K562 treated with DMSO at 1 percent for 48 hours (cell line): ENCODE data around the gene LRRC37A2. TPM values are rescaled to one million over a fixed set of nuclear protein-coding genes. Genes with fewer than 3 reads are reported as not detected.

Experiments
- total RNA-seq: library from RNA; unstranded; fragments of 300-600 nt; gene quantifications from 2 replicates; pipeline ENCODE4 v1.2.3, GENCODE V29; 2022; ENCODE audit warnings: low replicate concordance; ENCODE audit errors: extremely low read depth

The LRRC37A2 gene
- not detected in 2 replicates for total RNA-seq

DNA sequence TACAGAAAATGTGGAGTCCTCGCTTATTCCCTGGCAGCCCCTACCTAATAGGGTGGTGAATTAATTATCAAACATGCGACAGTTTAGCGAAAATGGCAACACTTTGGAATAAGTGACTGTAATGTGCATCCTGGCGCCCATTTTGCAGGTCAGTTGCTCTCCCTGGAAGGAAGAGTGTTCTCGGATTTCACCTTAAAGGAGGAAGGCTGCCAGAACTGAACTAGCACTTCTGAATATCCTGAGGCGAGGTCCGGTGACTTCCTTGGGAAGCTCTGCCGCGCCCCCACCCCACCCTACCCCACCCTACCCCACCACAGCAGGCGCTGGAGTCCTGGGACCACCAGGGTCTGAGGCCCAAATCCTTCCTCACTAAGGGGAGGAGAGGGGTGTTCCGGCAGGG lies at the start of gene LRRC37A2:
TSS of gene LRRC37A2 (plus strand) at position 301 of the 400 bp plus-strand sequence. CDS start 245 bp downstream, outside the sequence.

GRCh38 chr17:46579083-46580075 lies 67.1 kb downstream of the LRRC37A2 start, which contains the start of gene ARL17A:
TSS of gene ARL17A (minus strand) at chr17:46579691. CDS start at chr17:46576322, 3,369 bp downstream.

DNA sequence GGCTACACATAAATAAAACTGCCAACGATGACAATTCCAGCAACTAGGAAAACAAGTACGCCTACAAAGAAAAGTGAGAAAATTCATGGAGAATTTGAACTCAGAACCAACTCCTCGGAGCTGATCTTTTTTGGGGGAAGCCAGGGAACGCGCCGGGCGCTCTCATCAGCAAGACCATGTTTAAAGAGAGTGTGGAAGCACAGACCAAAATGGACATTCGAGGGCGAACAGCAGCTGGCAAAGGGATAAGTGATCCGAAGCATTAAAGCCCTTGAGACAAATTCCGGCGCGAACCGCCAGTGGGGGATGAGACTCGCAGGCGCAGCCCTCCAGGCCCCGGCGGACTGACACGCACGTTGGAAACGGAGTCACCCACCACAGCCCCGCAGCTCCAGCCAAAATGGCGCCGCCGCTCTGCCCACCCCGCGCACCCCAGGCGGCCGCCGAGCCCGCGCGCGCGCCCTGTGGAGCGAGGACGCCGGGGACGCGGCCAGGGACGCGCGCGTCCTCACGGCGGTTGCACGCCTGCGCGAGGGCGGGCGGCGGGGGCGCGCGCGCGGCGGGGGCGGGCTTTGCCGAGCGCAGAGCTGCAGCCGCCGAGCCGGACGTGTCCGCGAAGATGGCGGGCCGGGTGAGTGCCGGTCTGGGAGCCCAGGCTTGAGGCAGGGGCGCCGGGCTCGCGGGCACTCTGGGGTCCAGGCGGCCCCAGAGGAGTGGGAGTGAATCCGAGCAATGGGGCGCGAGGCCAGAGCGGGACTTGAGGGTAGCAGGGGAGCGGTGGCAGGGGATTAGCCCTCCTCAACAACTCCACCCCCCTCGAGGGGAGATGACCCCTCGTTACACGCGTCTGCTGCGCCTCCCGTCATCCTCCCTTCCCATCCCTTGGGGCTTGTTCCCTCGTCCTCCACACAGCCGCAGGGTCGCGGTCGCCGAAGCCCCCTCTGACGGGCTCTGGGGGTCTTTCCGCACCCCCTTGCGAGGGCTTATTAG lies 78.2 kb downstream of the LRRC37A2 start, which contains the start of gene NSF:
TSS of gene NSF (plus strand) at position 513 of the 990 bp plus-strand sequence. CDS start at position 620, 107 bp downstream.

Other genes starting within 250 kb of the LRRC37A2 start
- gene LRRC37A, start 217.3 kb upstream of the LRRC37A2 start, total RNA-seq: not detected in 2 replicates
- not detected in 2 replicates for gene ARL17B, start 150.7 kb upstream of the LRRC37A2 start, total RNA-seq
- gene ARL17A, start 67.2 kb downstream of the LRRC37A2 start, total RNA-seq: not detected in 2 replicates
- not detected in 2 replicates for gene NSF, start 78.2 kb downstream of the LRRC37A2 start, total RNA-seq